Measurements from ENCODE around the gene MAP3K4. TPM values are rescaled to one million over a fixed set of nuclear protein-coding genes. Genes with fewer than 3 reads are reported as not detected.

The MAP3K4 gene
- total RNA-seq, 1 experiment from 2014 or later = 54.3 TPM

DNA sequence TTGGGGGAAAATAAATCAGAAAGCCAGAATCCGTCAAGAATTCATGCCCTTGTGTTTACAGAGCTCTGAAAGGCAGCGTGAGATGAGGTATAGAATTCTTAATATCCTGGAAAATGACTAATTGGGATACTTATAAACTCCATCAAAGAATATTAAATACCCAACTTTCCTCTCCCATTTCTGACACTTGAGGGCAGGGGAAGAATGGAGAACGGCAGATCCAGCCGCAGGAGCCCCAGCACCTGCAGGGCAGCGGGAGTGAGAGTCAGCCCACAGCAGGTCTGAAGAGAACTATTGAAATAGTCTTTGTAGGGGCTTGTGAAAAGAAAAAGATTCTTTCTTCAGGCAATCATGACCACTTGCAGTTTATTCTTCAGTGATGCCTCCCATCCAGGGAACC is 175.1 kb downstream of the MAP3K4 start:
- no peak overlapping the region for H3K27ac ChIP-seq (ENCODE audit: insufficient read length, low read depth, low read length)
- H3K27me3 Mint-ChIP-seq (ENCODE audit: low read depth) = no peaks in the 10 kb centered on the region; the same call in 1 of the 2 replicates

More for the DNA sequence above, 175.1 kb downstream of the MAP3K4 start:
- Histone ChIP-seq H3K27me3 (ENCODE audit: insufficient read depth, low read length) (no peaks in the 10 kb centered on the region), H3K79me1 (ENCODE audit: insufficient read depth, low read depth, low read length, poor library complexity, severe bottlenecking) (no peaks in the 10 kb centered on the region), H2BK5ac (ENCODE audit: insufficient read length, low read length) (no peak overlapping the region), H4K5ac (ENCODE audit: insufficient read length, low read depth, low read length) (no peak overlapping the region), H3K4ac (ENCODE audit: low read depth, low read length) (no peak overlapping the region), H3K18ac (ENCODE audit: insufficient read length, low read depth, low read length) (no peak overlapping the region), H2AFZ (ENCODE audit: low read length) (no peak overlapping the region), H2BK120ac (ENCODE audit: low read depth, low read length, poor library complexity, severe bottlenecking) (no peak overlapping the region), H4K8ac (replicated peaks; ENCODE audit: insufficient read length, low read depth, low read length) (no peak overlapping the region), H3K9ac (ENCODE audit: extremely low read depth, insufficient read length, low read length) (no peak overlapping the region), H3K56ac (ENCODE audit: insufficient read length, low read depth, low read length) (no peak overlapping the region), H3K79me2 (ENCODE audit: insufficient read depth, low read length) (no peaks in the 10 kb centered on the region), H3K9me3 (ENCODE audit: control insufficient read depth, low read depth, low read length) (no peaks in the 10 kb centered on the region), H3K4me1 (ENCODE audit: insufficient read depth, low read length) (peaks cover 14% of the 10 kb centered on the region; the same call in 1 of the 2 replicates), H2BK20ac (ENCODE audit: low read depth, low read length, poor library complexity, severe bottlenecking) (no peak overlapping the region), H3K23ac (ENCODE audit: insufficient read length, low read depth, low read length) (no peak overlapping the region), H3K14ac (ENCODE audit: insufficient read depth, low read length) (no peak overlapping the region), H4K91ac (ENCODE audit: insufficient read length, low read depth, low read length) (no peak overlapping the region), H2BK15ac (ENCODE audit: low read depth, low read length) (no peak overlapping the region), H4K20me1 (ENCODE audit: control insufficient read depth, insufficient read depth, insufficient read length) (no peaks in the 10 kb centered on the region), H2AK5ac (ENCODE audit: insufficient read length, low read length) (no peak overlapping the region), H3K4me2 (ENCODE audit: insufficient read depth, insufficient read length, low read length) (no peak overlapping the region), H2BK12ac (ENCODE audit: insufficient read length, low read depth, low read length) (no peak overlapping the region), H3K23me2 (ENCODE audit: insufficient read length, low read depth, low read length, poor library complexity, severe bottlenecking) (no peaks in the 10 kb centered on the region), H3T11ph (ENCODE audit: low read length) (no peak overlapping the region)
- WGBS (ENCODE audit: extremely low coverage, insufficient read length, low lambda C conversion rate) = no CpG with 5 or more reads among the region's 5 CpGs
- peaks cover 28 to 55% (median 53%) of the 10 kb centered on the region in 3 experiments for H3K36me3 Mint-ChIP-seq (ENCODE audit: insufficient read depth in 1 of 3, low read depth in 3 of 3)
- no peak for DNase-seq
- H3K4me3 Mint-ChIP-seq = no peak overlapping the region; a peak in 1 of 5 replicates
- H3K4me1 Mint-ChIP-seq = peaks cover 58 to 67% of the 10 kb centered on the region in 2 experiments
- peaks cover 3% of the 10 kb centered on the region in 2 experiments; a peak in 3 of 5 replicates for H3K9me3 Mint-ChIP-seq
- TF ChIP-seq, protein P1, sequence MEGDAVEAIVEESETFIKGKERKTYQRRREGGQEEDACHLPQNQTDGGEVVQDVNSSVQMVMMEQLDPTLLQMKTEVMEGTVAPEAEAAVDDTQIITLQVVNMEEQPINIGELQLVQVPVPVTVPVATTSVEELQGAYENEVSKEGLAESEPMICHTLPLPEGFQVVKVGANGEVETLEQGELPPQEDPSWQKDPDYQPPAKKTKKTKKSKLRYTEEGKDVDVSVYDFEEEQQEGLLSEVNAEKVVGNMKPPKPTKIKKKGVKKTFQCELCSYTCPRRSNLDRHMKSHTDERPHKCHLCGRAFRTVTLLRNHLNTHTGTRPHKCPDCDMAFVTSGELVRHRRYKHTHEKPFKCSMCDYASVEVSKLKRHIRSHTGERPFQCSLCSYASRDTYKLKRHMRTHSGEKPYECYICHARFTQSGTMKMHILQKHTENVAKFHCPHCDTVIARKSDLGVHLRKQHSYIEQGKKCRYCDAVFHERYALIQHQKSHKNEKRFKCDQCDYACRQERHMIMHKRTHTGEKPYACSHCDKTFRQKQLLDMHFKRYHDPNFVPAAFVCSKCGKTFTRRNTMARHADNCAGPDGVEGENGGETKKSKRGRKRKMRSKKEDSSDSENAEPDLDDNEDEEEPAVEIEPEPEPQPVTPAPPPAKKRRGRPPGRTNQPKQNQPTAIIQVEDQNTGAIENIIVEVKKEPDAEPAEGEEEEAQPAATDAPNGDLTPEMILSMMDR (conservative IDR thresholded peaks at IDR 0.05) = no peak
- H3K27ac Mint-ChIP-seq = peak overlapping the region; percentile 32 to 63 (median 54); a peak in 2 of 7 replicates
